Measurements from ENCODE around the gene TUBG1. TPM values are rescaled to one million over a fixed set of nuclear protein-coding genes. Genes with fewer than 3 reads are reported as not detected.
"Not testable (repeated sequence)": the region's sequence is repeated elsewhere in the genome, so short reads cannot be mapped to it uniquely, and the experiment has no call there.

TUBG1 gene
- total RNA-seq, 6 experiments from 2014 or later, result 85.5 to 127 (median 112) TPM

- H3K36me3 Mint-ChIP-seq (ENCODE audit: low read depth), result peaks cover 13% of the 10 kb centered on the region
- H3K27me3 Mint-ChIP-seq (ENCODE audit: insufficient read depth), result peaks cover 1% of the 10 kb centered on the region
- H3K4me1 Mint-ChIP-seq (ENCODE audit: low read depth), result peaks cover 12% of the 10 kb centered on the region; the same call in 1 of the 2 replicates
- DNase-seq, result peak; percentile 21
- peak; percentile 41; the same call in 1 of the 2 replicates for TF ChIP-seq CTCF (IDR thresholded peaks at IDR 0.05)
- H3K4me3 Mint-ChIP-seq, result no peak overlapping the region
- no peak overlapping the region for H3K27ac Mint-ChIP-seq
- H3K9me3 Mint-ChIP-seq, result no peaks in the 10 kb centered on the region
Measured at GRCh38 chr17:42618442-42619150, 9.1 kb downstream of the TUBG1 start.

GRCh38 chr17:42621987-42622386 is 12.5 kb downstream of the TUBG1 start:
- not testable (repeated sequence) for H3K27me3 Mint-ChIP-seq (ENCODE audit: insufficient read depth); H3K9me3 Mint-ChIP-seq; H3K27ac Mint-ChIP-seq; DNase-seq; H3K4me3 Mint-ChIP-seq; H3K36me3 Mint-ChIP-seq (ENCODE audit: low read depth)
- peaks cover 12% of the 10 kb centered on the region; the same call in 1 of the 2 replicates for H3K4me1 Mint-ChIP-seq (ENCODE audit: low read depth)

DNA sequence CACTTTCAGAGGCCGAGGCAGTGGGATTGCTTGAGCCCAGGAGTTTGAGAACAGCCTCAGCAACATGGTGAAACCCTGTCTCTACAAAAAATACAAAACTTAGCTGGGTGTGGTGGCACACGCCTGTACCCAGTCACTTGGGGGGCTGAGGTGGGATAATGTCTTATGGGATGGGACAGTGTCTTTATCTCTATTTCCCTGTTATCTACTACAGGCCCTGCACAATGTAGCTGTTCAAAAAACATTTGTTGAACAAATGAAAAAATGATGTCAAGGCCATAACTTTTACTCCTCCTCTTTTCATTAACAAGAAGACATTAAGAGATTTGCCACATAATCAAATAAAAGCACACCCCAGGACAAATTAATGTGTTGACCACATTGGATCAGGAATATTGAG is 13.8 kb downstream of the TUBG1 start:
- DNase-seq, result no peak
- no peak overlapping the region for H3K27ac Mint-ChIP-seq
- H3K9me3 Mint-ChIP-seq, result no peaks in the 10 kb centered on the region
- H3K36me3 Mint-ChIP-seq (ENCODE audit: low read depth), result no peaks in the 10 kb centered on the region
- H3K27me3 Mint-ChIP-seq (ENCODE audit: insufficient read depth), result peaks cover 9% of the 10 kb centered on the region
- TF ChIP-seq CTCF (IDR thresholded peaks at IDR 0.05), result no peak
- H3K4me3 Mint-ChIP-seq, result no peak overlapping the region
- H3K4me1 Mint-ChIP-seq (ENCODE audit: low read depth), result peaks cover 6% of the 10 kb centered on the region; the same call in 1 of the 2 replicates

GRCh38 chr17:42623732-42624596 is 14.5 kb downstream of the TUBG1 start:
- Mint-ChIP-seq H3K27ac (no peak overlapping the region), H3K4me3 (no peak overlapping the region), H3K9me3 (no peaks in the 10 kb centered on the region), H3K36me3 (ENCODE audit: low read depth) (no peaks in the 10 kb centered on the region), H3K27me3 (ENCODE audit: insufficient read depth) (peaks cover 9% of the 10 kb centered on the region), H3K4me1 (ENCODE audit: low read depth) (no peaks in the 10 kb centered on the region)
- no peak for TF ChIP-seq CTCF (IDR thresholded peaks at IDR 0.05)
- DNase-seq, result no peak

- H3K4me3 Mint-ChIP-seq; DNase-seq; H3K9me3 Mint-ChIP-seq; H3K27me3 Mint-ChIP-seq (ENCODE audit: insufficient read depth); H3K36me3 Mint-ChIP-seq (ENCODE audit: low read depth); H3K27ac Mint-ChIP-seq; H3K4me1 Mint-ChIP-seq (ENCODE audit: low read depth): not testable (repeated sequence)
Measured at GRCh38 chr17:42627032-42627764, 17.7 kb downstream of the TUBG1 start.

GRCh38 chr17:42629411-42630009 is 20.0 kb downstream of the TUBG1 start:
- H3K27me3 Mint-ChIP-seq (ENCODE audit: insufficient read depth), result peaks cover 9% of the 10 kb centered on the region
- H3K27ac Mint-ChIP-seq, result no peak overlapping the region
- TF ChIP-seq CTCF (IDR thresholded peaks at IDR 0.05), result no peak
- no peaks in the 10 kb centered on the region for H3K4me1 Mint-ChIP-seq (ENCODE audit: low read depth)
- H3K36me3 Mint-ChIP-seq (ENCODE audit: low read depth), result no peaks in the 10 kb centered on the region
- no peaks in the 10 kb centered on the region for H3K9me3 Mint-ChIP-seq
- no peak overlapping the region for H3K4me3 Mint-ChIP-seq
- no peak for DNase-seq

Data from HFFc6 (cell line).